IPS-18c (cell line): ENCODE measurements around the gene KCNN3.

Experiments used
- H3K4me3 ChIP-seq: 2 replicates; pipeline ENCODE4 v1.7.0; 2013; ENCODE audit warnings: low read depth, mild to moderate bottlenecking, low read length, moderate library complexity; ENCODE audit not compliant: insufficient read depth
- H3K9me3 ChIP-seq: one replicate; pipeline ENCODE4 v1.6.1; 2013; ENCODE audit warnings: mild to moderate bottlenecking, low read length, moderate library complexity; ENCODE audit not compliant: control insufficient read depth, insufficient read depth

Gene KCNN3

GRCh38 chr1:154758346-154758745, 111.7 kb downstream of the KCNN3 start:
- H3K9me3 ChIP-seq = no peaks in the 10 kb centered on the region

DNA sequence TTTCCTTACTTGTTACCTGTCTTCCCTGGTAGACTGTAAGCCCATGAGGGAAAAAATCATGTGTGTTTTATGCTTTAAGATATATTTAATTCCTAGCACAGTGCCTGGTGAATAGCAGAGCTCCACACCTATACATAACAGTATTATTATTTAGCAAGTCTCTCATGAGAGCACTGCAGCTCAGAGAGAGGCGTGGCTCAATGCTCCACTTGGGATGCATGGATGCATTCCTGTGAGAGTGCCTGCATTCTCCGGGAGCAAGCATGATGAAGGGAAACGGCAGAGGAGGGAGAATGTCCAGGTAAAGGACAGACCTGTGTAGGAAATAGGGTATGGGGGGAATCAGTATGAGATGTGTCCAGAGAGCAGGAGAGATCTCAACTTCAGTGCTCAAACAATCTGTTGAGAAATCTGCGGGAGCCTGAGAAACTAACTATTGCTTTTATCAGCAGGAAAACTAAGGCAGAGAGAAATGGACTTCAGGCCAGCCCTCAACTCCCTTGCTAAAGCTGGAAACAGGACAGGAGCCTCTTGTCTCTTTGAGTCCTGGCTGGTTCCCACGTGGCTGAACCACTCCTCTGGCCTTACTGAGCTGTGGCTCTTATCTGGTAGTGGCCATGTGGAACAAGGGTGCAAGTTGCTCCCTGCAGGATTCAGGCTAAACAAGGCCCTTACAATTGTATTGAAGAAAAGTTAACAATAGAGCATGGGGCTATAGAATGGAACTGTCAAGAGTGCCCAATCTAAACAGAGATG, 113.1 kb downstream of the KCNN3 start:
- Histone ChIP-seq H3K4me3 (no peak overlapping the region), H3K9me3 (no peaks in the 10 kb centered on the region)

More at GRCh38 chr1:154758346-154758745, 111.7 kb downstream of the KCNN3 start:
- no peak overlapping the region for H3K4me3 ChIP-seq

DNA sequence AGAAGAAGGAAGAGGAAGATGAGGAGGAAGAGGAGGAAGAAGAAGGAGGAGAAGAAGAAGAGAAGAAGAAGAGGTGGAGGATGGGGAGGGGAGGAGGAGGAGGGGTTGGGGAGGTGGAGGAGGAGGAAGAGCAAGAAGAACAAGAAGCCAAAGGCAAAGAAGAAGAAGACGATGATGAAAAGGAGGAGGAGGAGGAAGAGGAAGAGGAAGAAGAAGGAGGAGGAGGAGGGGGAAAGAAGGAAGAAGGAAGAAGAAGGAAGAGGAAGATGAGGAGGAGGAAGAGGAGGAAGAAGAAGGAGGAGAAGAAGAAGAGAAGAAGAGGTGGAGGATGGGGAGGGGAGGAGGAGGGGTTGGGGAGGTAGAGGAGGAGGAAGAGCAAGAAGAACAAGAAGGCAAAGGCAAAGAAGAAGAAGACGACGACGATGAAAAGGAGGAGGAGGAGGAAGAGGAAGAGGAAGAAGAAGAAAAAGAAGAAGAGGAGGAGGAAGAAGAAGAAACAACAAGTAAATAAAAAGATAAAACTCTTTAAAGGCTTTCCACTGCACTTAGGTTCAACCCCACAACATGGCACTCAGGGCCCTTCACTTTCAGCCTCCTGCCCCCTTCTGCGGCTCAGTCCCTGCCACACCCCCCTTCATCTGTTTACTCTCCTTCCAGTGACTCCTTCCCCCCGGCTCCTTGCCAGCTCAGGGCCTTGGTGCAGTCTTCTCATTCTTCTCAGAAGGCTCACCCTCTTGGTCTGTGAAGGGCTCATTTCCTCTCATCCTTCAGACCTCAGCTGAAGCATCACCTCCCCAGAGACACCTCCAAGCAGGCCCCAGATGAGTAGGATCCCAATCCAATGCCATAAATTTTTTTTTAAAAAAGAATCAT, 114.0 kb downstream of the KCNN3 start:
- Histone ChIP-seq H3K9me3 (no peaks in the 10 kb centered on the region), H3K4me3 (no peak overlapping the region)

DNA sequence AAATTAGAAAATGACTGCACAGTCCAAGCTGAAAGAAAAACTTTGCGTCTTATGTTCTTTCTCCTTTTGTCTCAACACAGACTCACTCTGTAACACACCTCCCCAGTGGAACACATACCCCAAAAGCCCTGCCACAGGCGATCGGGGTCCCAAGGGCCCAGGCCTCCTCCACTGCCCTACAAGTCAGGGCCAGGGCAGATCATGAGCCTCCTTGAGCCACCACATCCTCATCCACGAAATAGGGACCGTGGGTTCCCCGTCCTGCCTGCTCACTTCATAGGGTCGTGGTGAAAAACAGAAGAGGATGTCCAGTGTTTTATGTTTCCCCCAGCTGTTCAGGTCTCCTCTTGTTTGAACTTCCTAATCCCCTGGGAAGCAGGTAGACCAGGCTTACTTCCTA, 116.7 kb downstream of the KCNN3 start:
- H3K9me3 ChIP-seq = no peaks in the 10 kb centered on the region
- no peak overlapping the region for H3K4me3 ChIP-seq

- no peaks in the 10 kb centered on the region for H3K9me3 ChIP-seq
- no peak overlapping the region for H3K4me3 ChIP-seq
These were observed 117.6 kb downstream of the KCNN3 start for GRCh38 chr1:154752273-154753030.

DNA sequence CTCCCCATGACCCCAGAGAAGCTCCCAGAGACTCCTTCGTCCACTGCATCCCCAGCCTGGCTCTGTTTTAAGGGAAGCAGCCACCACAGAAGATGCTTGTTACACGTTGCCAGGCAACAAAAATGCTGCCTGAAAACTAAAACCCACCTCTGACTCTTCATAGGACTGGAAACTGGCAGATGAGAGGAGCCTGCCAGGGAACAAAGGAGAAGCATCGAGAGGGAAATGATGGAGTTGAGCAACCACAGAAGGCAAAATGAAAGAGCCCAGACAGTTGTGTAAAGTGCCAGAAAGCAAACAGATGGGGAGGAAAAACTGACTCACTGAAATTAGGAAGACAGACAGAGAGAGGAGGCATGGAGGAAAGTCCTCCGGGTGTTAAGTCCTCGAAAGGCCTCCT, 118.4 kb downstream of the KCNN3 start:
- Histone ChIP-seq H3K9me3 (no peaks in the 10 kb centered on the region), H3K4me3 (no peak overlapping the region)

DNA sequence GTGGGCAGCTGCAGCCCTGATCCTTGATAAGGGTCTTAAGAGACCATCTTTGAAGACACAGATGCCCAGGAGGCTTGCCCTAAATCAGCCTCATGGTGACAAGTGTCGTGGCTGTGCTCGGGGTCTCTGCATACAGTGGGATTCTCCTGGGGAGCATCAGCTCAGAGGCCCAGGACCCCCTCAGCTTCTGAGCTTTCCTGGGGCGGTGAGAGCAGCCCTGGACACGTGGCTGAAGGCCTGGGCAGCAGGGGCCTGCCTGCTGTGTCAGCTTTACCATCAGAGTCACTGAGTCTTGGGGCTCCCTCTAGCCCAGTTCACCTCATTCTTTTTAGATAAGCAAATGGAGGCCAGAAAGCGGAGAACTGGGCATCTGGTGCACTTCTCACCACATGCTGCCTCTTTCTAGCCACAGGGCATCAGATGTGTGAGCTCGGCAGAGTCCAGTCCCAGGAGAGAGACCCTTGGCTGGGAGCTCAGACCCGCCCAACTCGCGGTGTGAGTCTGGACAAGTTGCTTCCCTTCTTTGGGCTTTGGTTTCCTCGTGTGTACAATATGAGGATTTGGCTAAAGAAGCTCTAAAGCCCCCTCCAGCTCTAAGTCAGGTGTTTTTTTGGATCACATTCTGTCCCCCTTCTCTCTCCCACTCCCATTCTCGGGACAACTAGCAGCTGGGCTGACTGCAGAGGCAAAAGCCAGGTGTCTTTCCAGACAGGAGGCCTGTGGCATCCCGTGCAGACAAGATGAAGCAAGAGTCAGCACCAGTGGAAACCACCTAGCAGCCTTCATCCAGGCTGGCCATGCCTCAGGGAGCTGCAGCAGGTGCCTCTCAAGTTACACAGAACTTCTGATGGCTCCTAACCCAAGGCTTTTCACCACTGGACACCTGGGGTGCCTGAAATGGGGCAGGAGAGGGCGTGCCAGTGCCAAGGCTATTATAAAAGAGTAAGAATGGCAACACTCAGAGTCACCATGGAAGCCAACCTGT, 119.1 kb downstream of the KCNN3 start:
- Histone ChIP-seq H3K9me3 (no peaks in the 10 kb centered on the region), H3K4me3 (no peak overlapping the region)

DNA sequence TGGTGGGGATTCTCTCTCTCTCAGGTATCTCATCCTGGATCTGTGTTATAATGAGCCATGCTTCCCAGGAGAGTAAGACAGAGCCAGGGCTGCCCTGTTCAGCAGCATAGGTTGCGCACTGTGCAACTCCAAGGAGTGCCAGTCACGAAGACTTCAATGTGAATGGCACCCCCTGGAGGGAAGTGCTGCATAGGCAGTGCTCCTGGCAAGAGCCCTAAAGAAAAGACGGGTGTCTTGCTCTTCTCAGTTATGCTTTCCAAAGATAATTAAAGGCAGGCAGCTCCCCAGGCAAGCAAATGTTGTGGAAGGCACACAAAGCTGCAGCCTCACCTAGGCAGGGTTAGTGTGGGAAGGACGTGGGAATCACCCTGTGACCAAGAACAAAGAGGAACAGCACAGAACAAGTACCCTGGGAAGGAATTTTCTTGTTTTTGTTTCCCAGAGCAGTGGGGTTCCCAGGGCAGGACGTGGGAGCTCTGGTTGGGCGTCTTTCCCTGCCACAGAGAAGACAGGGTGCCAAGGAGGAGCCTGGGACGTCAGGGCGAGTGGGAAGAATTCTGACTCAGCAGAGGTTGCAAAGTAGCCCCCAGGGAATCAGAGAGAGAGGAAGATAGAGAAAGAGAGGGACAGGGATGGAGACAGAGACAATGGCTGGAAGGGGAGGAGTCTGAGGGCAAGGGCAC, 120.9 kb downstream of the KCNN3 start:
- H3K4me3 ChIP-seq = no peak overlapping the region
- H3K9me3 ChIP-seq = no peaks in the 10 kb centered on the region

- H3K4me3 ChIP-seq = no peak overlapping the region
These were observed 121.7 kb downstream of the KCNN3 start for GRCh38 chr1:154748405-154748775.

GRCh38 chr1:154747740-154748404, 122.2 kb downstream of the KCNN3 start:
- Histone ChIP-seq H3K4me3 (no peak overlapping the region), H3K9me3 (no peaks in the 10 kb centered on the region)

More at GRCh38 chr1:154748405-154748775, 121.7 kb downstream of the KCNN3 start:
- no peaks in the 10 kb centered on the region for H3K9me3 ChIP-seq

GRCh38 chr1:154747380-154747739, 122.7 kb downstream of the KCNN3 start:
- Histone ChIP-seq H3K9me3 (no peaks in the 10 kb centered on the region), H3K4me3 (no peak overlapping the region)

- Histone ChIP-seq H3K4me3 (no peak overlapping the region), H3K9me3 (no peaks in the 10 kb centered on the region)
These were observed 123.3 kb downstream of the KCNN3 start for GRCh38 chr1:154746622-154747299.

- no peaks in the 10 kb centered on the region for H3K9me3 ChIP-seq
These were observed 124.2 kb downstream of the KCNN3 start for GRCh38 chr1:154745750-154746425.

DNA sequence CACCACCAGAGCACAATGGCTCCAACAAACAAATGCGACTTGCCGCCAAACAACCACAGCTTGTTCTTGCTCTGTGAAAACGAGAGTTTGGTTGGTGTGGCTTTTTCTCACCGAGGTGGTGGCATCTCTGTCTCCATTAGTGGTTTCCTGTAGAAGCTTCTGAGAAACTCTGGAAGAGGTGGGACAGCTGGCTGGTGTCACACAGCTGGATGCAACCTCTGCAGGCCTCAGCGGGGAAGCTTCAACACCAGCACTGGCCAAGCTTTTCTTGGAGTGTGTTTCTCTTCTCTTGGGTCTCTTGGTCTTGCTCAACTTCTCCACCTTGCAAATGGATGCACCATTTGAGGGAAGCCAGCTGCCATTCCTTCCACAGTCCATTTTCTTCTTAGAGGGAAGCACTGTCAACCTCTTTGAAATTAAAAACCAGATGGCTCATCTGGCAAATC, 124.8 kb downstream of the KCNN3 start:
- no peak overlapping the region for H3K4me3 ChIP-seq
- H3K9me3 ChIP-seq = no peaks in the 10 kb centered on the region

More at GRCh38 chr1:154745750-154746425, 124.2 kb downstream of the KCNN3 start:
- no peak overlapping the region for H3K4me3 ChIP-seq
